Keratinocyte (primary cell): ENCODE results near the gene CAPN5. TPM values are rescaled to one million over a fixed set of nuclear protein-coding genes. Genes with fewer than 3 reads are reported as not detected.

Source experiments
- DNase-seq: peaks from one replicate; pipeline ENCODE4 v3.0.0-alpha.2; 2011; ENCODE audit warnings: low read depth, missing footprints, low spot score
- FAIRE-seq: peaks from 2 replicates; lab custom pipeline; 2011; peaks lifted over from hg19 to GRCh38; lab: Jason Lieb, UNC
- H2AFZ ChIP-seq: 2 replicates; pipeline ENCODE4 v1.6.0; 2012; ENCODE audit warnings: low read length, control low read depth, inconsistent platforms; ENCODE audit not compliant: control insufficient read depth
- H3K27ac ChIP-seq: 2 replicates; pipeline ENCODE4 v1.5.1; 2011; ENCODE audit warnings: low read length; ENCODE audit not compliant: control insufficient read depth, insufficient read depth
- H3K27me3 ChIP-seq: 3 replicates; pipeline ENCODE4 v1.6.0; 2011; ENCODE audit warnings: low read length; ENCODE audit not compliant: control insufficient read depth, insufficient read depth; ENCODE audit errors: extremely low read depth
- H3K36me3 ChIP-seq, 2 experiments: 2 replicates in 1 of 2; 3 replicates in 1 of 2; pipeline ENCODE4 v1.5.1; 2011; ENCODE audit warnings: low read length in 2 of 2, mild to moderate bottlenecking in 1 of 2; ENCODE audit not compliant: control insufficient read depth in 2 of 2, insufficient read depth in 2 of 2; ENCODE audit errors: extremely low read depth in 1 of 2
- H3K4me1 ChIP-seq: 3 replicates; pipeline ENCODE4 v1.5.1; 2011; ENCODE audit warnings: low read length; ENCODE audit not compliant: control insufficient read depth, insufficient read depth; ENCODE audit errors: extremely low read depth
- H3K4me2 ChIP-seq: 3 replicates; pipeline ENCODE4 v1.6.0; 2011; ENCODE audit warnings: low read depth, low read length; ENCODE audit not compliant: control insufficient read depth, insufficient read depth; ENCODE audit errors: extremely low read depth
- H3K4me3 ChIP-seq, 3 experiments: fragments of 200-600 bp in 1 of 3; sonication (generic) in 1 of 3; 2 replicates in 2 of 3; 3 replicates in 1 of 3; pipeline ENCODE4 v1.5.1; 2011 to 2016; ENCODE audit warnings: low read length in 3 of 3, mild to moderate bottlenecking in 3 of 3, control low read depth in 2 of 3, inconsistent platforms in 1 of 3, low read depth in 1 of 3, mixed read lengths in 1 of 3, mixed run types in 1 of 3, moderate library complexity in 1 of 3; ENCODE audit not compliant: control insufficient read depth in 2 of 3, insufficient read depth in 2 of 3; ENCODE audit errors: extremely low read depth in 1 of 3
- H3K79me2 ChIP-seq: 2 replicates; pipeline ENCODE4 v1.6.0; 2012; ENCODE audit warnings: low read length; ENCODE audit not compliant: control insufficient read depth, insufficient read depth
- H3K9ac ChIP-seq: 3 replicates; pipeline ENCODE4 v1.6.0; 2011; ENCODE audit warnings: low read length; ENCODE audit not compliant: control insufficient read depth, insufficient read depth; ENCODE audit errors: extremely low read depth
- H3K9me1 ChIP-seq: 3 replicates; pipeline ENCODE4 v1.6.0; 2011; ENCODE audit warnings: low read length; ENCODE audit not compliant: control insufficient read depth, insufficient read depth; ENCODE audit errors: extremely low read depth
- H3K9me3 ChIP-seq: 2 replicates; pipeline ENCODE4 v1.5.1; 2012; ENCODE audit warnings: low read depth, low read length; ENCODE audit not compliant: control insufficient read depth
- H4K20me1 ChIP-seq: 3 replicates; pipeline ENCODE4 v1.6.0; 2011; ENCODE audit warnings: low read length; ENCODE audit not compliant: control insufficient read depth, insufficient read depth; ENCODE audit errors: extremely low read depth
- CTCF ChIP-seq, 3 experiments: IDR thresholded peaks in 1 of 3; conservative IDR thresholded peaks in 1 of 3; optimal IDR thresholded peaks in 1 of 3; 2 replicates in 2 of 3; 3 replicates in 1 of 3; pipeline versions ENCODE3 to v1.5.1; 2011; ENCODE audit warnings: low read length in 3 of 3, mild to moderate bottlenecking in 3 of 3, moderate library complexity in 2 of 3, control low read depth in 1 of 3, inconsistent platforms in 1 of 3; ENCODE audit not compliant: insufficient read depth in 2 of 3; ENCODE audit errors: extremely low read depth in 1 of 3
- EZH2 ChIP-seq: IDR thresholded peaks from one replicate; pipeline ENCODE4 v1.6.1; 2012; ENCODE audit warnings: inconsistent platforms, mild to moderate bottlenecking, low read length, moderate library complexity
- dilution Hi-C: fragments of 300-500 bp; cut with MboI; formaldehyde crosslinking; loops from one replicate; pipeline ENCODE4 v1.7.0; 2020; ENCODE audit warnings: low sequenced_read_pairs; ENCODE audit not compliant: extremely low pct_ligation_motif_present
- polyA plus RNA-seq, 5 experiments: library from polyadenylated mRNA; depleted of rRNA in 3 of 5; stranded (reverse) in 3 of 5; stranded (forward) in 1 of 5; unstranded in 1 of 5; fragments of >200 nt; gene quantifications; 1 replicate in 1 of 5; 2 replicates in 3 of 5; 3 replicates in 1 of 5; pipeline versions ENCODE4 v1.2.1 to v1.2.3, GENCODE V29; 2011 to 2012; ENCODE audit warnings: missing spikeins in 2 of 5, low read depth in 1 of 5, low replicate concordance in 1 of 5

CAPN5 gene
- polyA plus RNA-seq, 1 donor (not counting 4 experiments of a cell fraction or from before 2014, with no cell fraction given): 1.2 TPM

DNA sequence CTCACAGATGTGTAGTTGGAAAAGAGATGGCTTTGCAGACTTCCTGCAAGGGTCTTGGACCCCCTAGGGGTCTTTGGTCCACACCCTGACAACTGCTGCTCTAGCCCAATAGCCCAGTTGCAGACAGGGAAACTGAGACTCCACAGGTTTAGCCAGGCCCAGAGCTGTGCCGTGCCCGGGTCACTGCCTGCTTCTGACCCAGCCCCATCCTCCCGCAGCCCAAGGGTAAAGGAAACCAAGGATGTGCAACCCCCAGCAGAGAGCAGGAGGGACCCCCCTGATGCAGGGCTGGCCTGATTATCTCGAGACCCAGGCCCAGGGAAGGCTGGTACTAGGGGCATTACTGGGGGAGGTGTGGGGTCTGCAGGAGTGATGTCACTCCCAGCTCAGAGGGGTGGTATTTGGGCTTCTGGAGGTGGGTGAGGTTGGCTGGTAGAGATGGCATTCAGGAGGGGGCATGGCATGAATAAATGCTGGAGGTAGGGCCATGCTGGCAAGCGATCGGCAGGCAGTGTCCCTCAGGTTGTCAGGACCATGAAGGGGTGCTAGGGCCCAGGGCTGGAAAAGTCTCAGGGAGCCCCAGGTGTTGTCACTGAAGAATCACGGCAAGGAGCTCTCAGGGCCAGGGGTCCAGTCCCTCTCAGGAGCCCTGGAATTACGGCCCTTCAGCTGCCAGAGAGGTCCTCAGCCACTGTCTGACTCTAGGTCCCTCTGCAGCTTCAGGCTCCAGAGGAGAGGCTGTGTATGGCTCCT, 82.4 kb downstream of the CAPN5 start:
- H3K27ac ChIP-seq: no peak overlapping the region
- H2AFZ ChIP-seq: no peak overlapping the region
- H4K20me1 ChIP-seq: no peaks in the 10 kb centered on the region
- H3K79me2 ChIP-seq: no peaks in the 10 kb centered on the region
- dilution Hi-C loops: no loop called here
- no peak for TF ChIP-seq CTCF (optimal IDR thresholded peaks at IDR 0.05 in 1 of 3, IDR thresholded peaks at IDR 0.05 in 1 of 3, conservative IDR thresholded peaks at IDR 0.05 in 1 of 3; ENCODE audit: extremely low read depth in 1 of 3, insufficient read depth in 2 of 3, low read length in 3 of 3)
- no peak for TF ChIP-seq EZH2
- FAIRE-seq (no peak), DNase-seq (no peak)
- no peak overlapping the region for H3K4me2 ChIP-seq
- H3K9ac ChIP-seq: no peak overlapping the region
- peaks cover 20% of the 10 kb centered on the region for H3K27me3 ChIP-seq
- peaks cover 4% of the 10 kb centered on the region for H3K4me1 ChIP-seq
- no peaks in the 10 kb centered on the region for H3K9me1 ChIP-seq
- H3K9me3 ChIP-seq: no peaks in the 10 kb centered on the region
- H3K36me3 ChIP-seq: no peaks in the 10 kb centered on the region
- H3K4me3 ChIP-seq: no peak overlapping the region

GRCh38 chr11:77149716-77150392, 83.1 kb downstream of the CAPN5 start:
- H3K4me3 ChIP-seq: no peak overlapping the region
- no peaks in the 10 kb centered on the region for H3K9me1 ChIP-seq
- H2AFZ ChIP-seq: no peak overlapping the region
- no peak overlapping the region for H3K9ac ChIP-seq
- H3K27me3 ChIP-seq: peaks cover 20% of the 10 kb centered on the region
- TF ChIP-seq CTCF (optimal IDR thresholded peaks at IDR 0.05 in 1 of 3, IDR thresholded peaks at IDR 0.05 in 1 of 3, conservative IDR thresholded peaks at IDR 0.05 in 1 of 3; ENCODE audit: extremely low read depth in 1 of 3, insufficient read depth in 2 of 3, low read length in 3 of 3) (no peak), EZH2 (no peak)
- peaks cover 4% of the 10 kb centered on the region for H3K4me1 ChIP-seq
- no peaks in the 10 kb centered on the region for H3K9me3 ChIP-seq
- H4K20me1 ChIP-seq: no peaks in the 10 kb centered on the region
- H3K4me2 ChIP-seq: no peak overlapping the region
- no peaks in the 10 kb centered on the region for H3K79me2 ChIP-seq
- no peak for DNase-seq
- no peaks in the 10 kb centered on the region for H3K36me3 ChIP-seq
- dilution Hi-C loops: no loop called here
- H3K27ac ChIP-seq: no peak overlapping the region
- no peak for FAIRE-seq
